Keratinocyte (primary cell): ENCODE data around the gene FAM240B.

Experiments used
- EZH2 ChIP-seq: IDR thresholded peaks from one replicate; pipeline ENCODE4 v1.6.1; 2012; ENCODE audit warnings: inconsistent platforms, mild to moderate bottlenecking, low read length, moderate library complexity
- TF ChIP-seq, protein P1 (sequence below), 3 experiments: IDR thresholded peaks in 1 of 3; conservative IDR thresholded peaks in 1 of 3; optimal IDR thresholded peaks in 1 of 3; 2 replicates in 2 of 3; 3 replicates in 1 of 3; pipeline versions ENCODE3 to v1.5.1; 2011; ENCODE audit warnings: low read length in 3 of 3, mild to moderate bottlenecking in 3 of 3, moderate library complexity in 2 of 3, control low read depth in 1 of 3, inconsistent platforms in 1 of 3; ENCODE audit not compliant: insufficient read depth in 2 of 3; ENCODE audit errors: extremely low read depth in 1 of 3

DNA sequence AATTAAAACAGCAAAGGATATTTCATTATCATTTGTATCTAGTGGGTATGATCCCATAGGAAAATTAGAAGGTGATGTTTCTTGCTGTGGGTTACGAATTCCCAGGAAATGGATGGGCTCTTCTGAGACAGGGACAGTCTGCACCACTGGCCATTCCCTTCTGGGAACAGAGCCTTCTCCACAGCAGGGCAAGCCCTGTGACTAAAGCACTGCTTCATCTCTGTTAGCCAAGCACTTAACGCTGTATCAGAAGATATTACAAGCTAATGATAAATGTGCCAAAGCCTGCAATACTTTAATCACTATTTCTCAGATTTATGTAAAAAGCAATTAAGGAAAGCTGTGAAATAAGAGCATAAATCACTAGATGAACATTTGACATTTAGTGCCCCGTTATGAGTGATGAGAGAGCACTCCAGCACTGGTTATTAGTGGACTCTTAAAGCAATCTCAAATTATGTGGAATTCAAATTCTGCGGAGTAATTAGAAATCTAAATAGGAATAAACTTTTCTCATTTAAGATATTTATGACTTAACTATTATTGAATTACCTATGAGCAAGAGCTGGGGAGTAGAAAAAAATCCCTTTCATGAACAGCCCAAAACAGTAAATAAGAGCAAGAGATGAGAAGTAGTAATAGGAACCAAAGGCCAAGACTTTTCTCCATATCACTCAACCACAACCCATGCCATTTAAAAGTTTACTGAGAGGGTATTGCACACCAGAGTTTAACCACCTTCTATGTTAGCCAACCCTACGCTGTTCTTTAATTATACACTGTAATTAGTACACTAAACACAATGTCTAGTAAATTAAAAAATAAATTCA, 49.2 kb downstream of the FAM240B start:
- TF ChIP-seq, protein P1, sequence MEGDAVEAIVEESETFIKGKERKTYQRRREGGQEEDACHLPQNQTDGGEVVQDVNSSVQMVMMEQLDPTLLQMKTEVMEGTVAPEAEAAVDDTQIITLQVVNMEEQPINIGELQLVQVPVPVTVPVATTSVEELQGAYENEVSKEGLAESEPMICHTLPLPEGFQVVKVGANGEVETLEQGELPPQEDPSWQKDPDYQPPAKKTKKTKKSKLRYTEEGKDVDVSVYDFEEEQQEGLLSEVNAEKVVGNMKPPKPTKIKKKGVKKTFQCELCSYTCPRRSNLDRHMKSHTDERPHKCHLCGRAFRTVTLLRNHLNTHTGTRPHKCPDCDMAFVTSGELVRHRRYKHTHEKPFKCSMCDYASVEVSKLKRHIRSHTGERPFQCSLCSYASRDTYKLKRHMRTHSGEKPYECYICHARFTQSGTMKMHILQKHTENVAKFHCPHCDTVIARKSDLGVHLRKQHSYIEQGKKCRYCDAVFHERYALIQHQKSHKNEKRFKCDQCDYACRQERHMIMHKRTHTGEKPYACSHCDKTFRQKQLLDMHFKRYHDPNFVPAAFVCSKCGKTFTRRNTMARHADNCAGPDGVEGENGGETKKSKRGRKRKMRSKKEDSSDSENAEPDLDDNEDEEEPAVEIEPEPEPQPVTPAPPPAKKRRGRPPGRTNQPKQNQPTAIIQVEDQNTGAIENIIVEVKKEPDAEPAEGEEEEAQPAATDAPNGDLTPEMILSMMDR (optimal IDR thresholded peaks at IDR 0.05 in 1 of 3, IDR thresholded peaks at IDR 0.05 in 1 of 3, conservative IDR thresholded peaks at IDR 0.05 in 1 of 3; ENCODE audit: extremely low read depth in 1 of 3, insufficient read depth in 2 of 3, low read length in 3 of 3): no peak
- no peak for TF ChIP-seq EZH2
